HEK293 (cell line): ENCODE data around the gene UNC80.
A peak's percentile ranks its signal among the peaks of the same experiment; 100 is the strongest.

Experiments
- CTCF ChIA-PET: fragments of 350-600 bp; formaldehyde crosslinking; extraction: SDS; loops from one replicate; lab custom pipeline; 2021; ENCODE audit warnings: antibody characterized with exemption; lab: Yijun Ruan, JAX
- POLR2A ChIA-PET: fragments of 300-600 bp; formaldehyde crosslinking; extraction: SDS; loops from one replicate; lab custom pipeline; 2020; ENCODE audit warnings: antibody characterized with exemption, inconsistent platforms; lab: Yijun Ruan, JAX
- H3K27ac ChIP-seq: fragments of 200-500 bp; sonication (Bioruptor generic); 2 replicates; pipeline ENCODE4 v1.5.1; 2014; ENCODE audit warnings: low read depth, low read length, control low read depth, inconsistent platforms; ENCODE audit errors: extremely low read depth
- H3K36me3 ChIP-seq, 2 experiments: fragments of 200-500 bp in 1 of 2; sonication (Bioruptor generic) in 1 of 2; 1 replicate in 1 of 2; 2 replicates in 1 of 2; pipeline ENCODE4 v1.5.1; 2014 to 2017; ENCODE audit warnings: inconsistent platforms in 2 of 2, low read length in 2 of 2; ENCODE audit not compliant: control insufficient read depth in 2 of 2, insufficient read depth in 1 of 2
- H3K4me1 ChIP-seq: fragments of 200-500 bp; sonication (Bioruptor generic); 2 replicates; pipeline ENCODE4 v1.5.1; 2014; ENCODE audit warnings: mild to moderate bottlenecking, low read length, inconsistent platforms; ENCODE audit not compliant: control insufficient read depth, insufficient read depth
- H3K4me3 ChIP-seq: 2 replicates; pipeline ENCODE4 v1.5.1; 2011; ENCODE audit warnings: low read depth, mild to moderate bottlenecking, control low read depth, low read length, moderate library complexity
- H3K9me3 ChIP-seq: fragments of 200-500 bp; sonication (Bioruptor generic); 2 replicates; pipeline ENCODE4 v1.5.1; 2014; ENCODE audit warnings: low read depth, low read length, inconsistent platforms; ENCODE audit not compliant: control insufficient read depth, insufficient read depth
- OSR2 ChIP-seq: fragments of 450-650 bp; formaldehyde crosslinking; IDR thresholded peaks from 2 replicates; pipeline ENCODE4 v1.5.1; 2016; ENCODE audit warnings: missing biosample characterization, missing genetic modification characterization
- PRDM1 ChIP-seq: fragments of 450-650 bp; formaldehyde crosslinking; IDR thresholded peaks from 2 replicates; pipeline ENCODE4; 2016; ENCODE audit warnings: missing biosample characterization, missing genetic modification characterization
- SETDB1 ChIP-seq: IDR thresholded peaks from one replicate; pipeline ENCODE4 v1.6.1; 2017; ENCODE audit warnings: mild to moderate bottlenecking, low read length, moderate library complexity, mixed read lengths; ENCODE audit not compliant: insufficient read length
- YY1 ChIP-seq: fragments of 450-650 bp; formaldehyde crosslinking; IDR thresholded peaks from 2 replicates; pipeline ENCODE4 v1.5.1; 2018; ENCODE audit warnings: missing biosample characterization, missing genetic modification characterization
- ZBTB21 ChIP-seq: fragments of 450-650 bp; formaldehyde crosslinking; IDR thresholded peaks from 2 replicates; pipeline ENCODE4 v1.5.1; 2017; ENCODE audit warnings: missing biosample characterization, missing genetic modification characterization
- ZEB2 ChIP-seq: fragments of 450-650 bp; formaldehyde crosslinking; IDR thresholded peaks from 2 replicates; pipeline ENCODE4 v1.5.1; 2016; ENCODE audit warnings: missing biosample characterization, missing genetic modification characterization
- ZFP69B ChIP-seq: fragments of 450-650 bp; formaldehyde crosslinking; IDR thresholded peaks from 2 replicates; pipeline ENCODE4 v1.5.1; 2016; ENCODE audit warnings: missing biosample characterization, missing genetic modification characterization
- ZNF214 ChIP-seq: fragments of 450-650 bp; formaldehyde crosslinking; IDR thresholded peaks from 2 replicates; pipeline ENCODE4 v1.5.1; 2017; ENCODE audit warnings: missing biosample characterization, mild to moderate bottlenecking, missing genetic modification characterization, borderline replicate concordance
- ZNF221 ChIP-seq: fragments of 450-650 bp; formaldehyde crosslinking; IDR thresholded peaks from 2 replicates; pipeline ENCODE4 v1.5.1; 2017; ENCODE audit warnings: missing biosample characterization, missing genetic modification characterization, borderline replicate concordance
- ZNF366 ChIP-seq: fragments of 450-650 bp; formaldehyde crosslinking; conservative IDR thresholded peaks from 2 replicates; pipeline ENCODE4 v1.5.1; 2016; ENCODE audit warnings: missing biosample characterization, missing genetic modification characterization
- ZNF514 ChIP-seq: fragments of 450-650 bp; formaldehyde crosslinking; IDR thresholded peaks from 2 replicates; pipeline ENCODE4 v1.5.1; 2016; ENCODE audit warnings: missing biosample characterization, missing genetic modification characterization
- ZNF571 ChIP-seq: fragments of 450-650 bp; formaldehyde crosslinking; IDR thresholded peaks from 2 replicates; pipeline ENCODE4 v1.5.0; 2017; ENCODE audit warnings: missing biosample characterization, missing genetic modification characterization
- ZNF600 ChIP-seq: fragments of 450-650 bp; formaldehyde crosslinking; IDR thresholded peaks from 2 replicates; pipeline ENCODE4 v1.5.1; 2016; ENCODE audit warnings: missing biosample characterization, missing genetic modification characterization
- ZNF624 ChIP-seq: fragments of 450-650 bp; formaldehyde crosslinking; IDR thresholded peaks from 2 replicates; pipeline ENCODE4 v1.5.1; 2017; ENCODE audit warnings: missing biosample characterization, missing genetic modification characterization
- ZNF654 ChIP-seq: fragments of 450-650 bp; formaldehyde crosslinking; IDR thresholded peaks from 2 replicates; pipeline ENCODE4 v1.5.1; 2016; ENCODE audit warnings: low read depth, missing biosample characterization, missing genetic modification characterization
- ZNF768 ChIP-seq: fragments of 450-650 bp; formaldehyde crosslinking; IDR thresholded peaks from 2 replicates; pipeline ENCODE4 v1.5.1; 2018; ENCODE audit warnings: missing biosample characterization, mild to moderate bottlenecking, missing genetic modification characterization
- ZNF785 ChIP-seq: fragments of 450-650 bp; formaldehyde crosslinking; IDR thresholded peaks from 2 replicates; pipeline ENCODE4 v1.5.1; 2016; ENCODE audit warnings: missing biosample characterization, missing genetic modification characterization
- ZXDB ChIP-seq: fragments of 450-650 bp; formaldehyde crosslinking; IDR thresholded peaks from 2 replicates; pipeline ENCODE4 v1.5.1; 2016; ENCODE audit warnings: missing biosample characterization, missing genetic modification characterization
- TF ChIP-seq, protein P1 (sequence below): fragments of 450-650 bp; formaldehyde crosslinking; IDR thresholded peaks from 2 replicates; pipeline ENCODE4 v1.5.1; 2016; ENCODE audit warnings: missing biosample characterization, missing genetic modification characterization
- TF ChIP-seq, protein P2 (sequence below): fragments of 450-650 bp; formaldehyde crosslinking; IDR thresholded peaks from 2 replicates; pipeline ENCODE4; 2016; ENCODE audit warnings: missing biosample characterization, missing genetic modification characterization
- TF ChIP-seq, protein P3 (sequence below): fragments of 450-650 bp; formaldehyde crosslinking; IDR thresholded peaks from 2 replicates; pipeline ENCODE4 v1.5.1; 2016; ENCODE audit warnings: missing biosample characterization, missing genetic modification characterization
- TF ChIP-seq, protein P4 (sequence below): fragments of 450-650 bp; formaldehyde crosslinking; IDR thresholded peaks from 2 replicates; pipeline ENCODE4 v1.5.1; 2016; ENCODE audit warnings: missing biosample characterization, missing genetic modification characterization

Gene UNC80

DNA sequence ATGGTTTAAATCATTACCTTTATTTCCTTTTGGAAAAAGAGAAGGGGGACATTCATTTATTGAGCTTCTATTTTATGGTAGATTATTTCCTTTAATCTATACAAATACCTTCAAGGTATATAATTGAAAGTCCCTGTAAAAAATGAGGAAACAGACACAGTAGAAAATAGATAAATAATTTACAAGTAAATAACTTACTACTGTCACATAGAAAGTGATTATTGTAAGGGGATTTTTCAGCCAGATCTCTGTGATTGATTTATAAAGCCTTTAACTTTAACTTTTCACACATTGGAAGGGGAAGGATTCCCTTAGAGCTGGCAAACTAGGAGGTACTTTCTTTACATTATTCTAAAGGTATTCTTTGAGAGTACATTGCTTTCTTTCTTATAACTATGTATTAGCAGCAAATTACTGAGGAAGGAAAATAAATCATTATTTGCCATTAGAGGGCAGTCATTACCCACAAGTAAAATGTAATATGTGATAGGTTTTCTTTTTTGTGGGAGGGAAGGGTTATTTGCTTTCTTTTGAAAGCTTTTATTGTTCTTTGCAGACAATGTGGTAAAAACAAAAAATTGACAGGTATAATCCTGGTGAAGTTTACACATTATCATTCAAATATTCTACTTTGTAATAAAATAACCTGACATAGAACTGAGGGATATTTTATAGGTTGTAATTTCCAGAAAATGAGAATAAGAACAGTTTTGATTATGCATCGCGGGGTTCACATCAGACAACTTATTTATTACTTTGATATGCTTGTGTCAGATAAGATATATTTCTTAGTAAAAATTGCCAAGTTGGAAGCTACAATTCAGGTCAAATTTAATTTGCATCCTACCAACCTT, 206.0 kb downstream of the UNC80 start:
- TF ChIP-seq ZNF600 (tag by site-specific recombination): no peak
- TF ChIP-seq, protein P1, sequence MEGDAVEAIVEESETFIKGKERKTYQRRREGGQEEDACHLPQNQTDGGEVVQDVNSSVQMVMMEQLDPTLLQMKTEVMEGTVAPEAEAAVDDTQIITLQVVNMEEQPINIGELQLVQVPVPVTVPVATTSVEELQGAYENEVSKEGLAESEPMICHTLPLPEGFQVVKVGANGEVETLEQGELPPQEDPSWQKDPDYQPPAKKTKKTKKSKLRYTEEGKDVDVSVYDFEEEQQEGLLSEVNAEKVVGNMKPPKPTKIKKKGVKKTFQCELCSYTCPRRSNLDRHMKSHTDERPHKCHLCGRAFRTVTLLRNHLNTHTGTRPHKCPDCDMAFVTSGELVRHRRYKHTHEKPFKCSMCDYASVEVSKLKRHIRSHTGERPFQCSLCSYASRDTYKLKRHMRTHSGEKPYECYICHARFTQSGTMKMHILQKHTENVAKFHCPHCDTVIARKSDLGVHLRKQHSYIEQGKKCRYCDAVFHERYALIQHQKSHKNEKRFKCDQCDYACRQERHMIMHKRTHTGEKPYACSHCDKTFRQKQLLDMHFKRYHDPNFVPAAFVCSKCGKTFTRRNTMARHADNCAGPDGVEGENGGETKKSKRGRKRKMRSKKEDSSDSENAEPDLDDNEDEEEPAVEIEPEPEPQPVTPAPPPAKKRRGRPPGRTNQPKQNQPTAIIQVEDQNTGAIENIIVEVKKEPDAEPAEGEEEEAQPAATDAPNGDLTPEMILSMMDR: 0 out of 2 replicates have a peak, but pooled peaks have one; percentile 13
- TF ChIP-seq ZNF654 (tag by site-specific recombination): peak; percentile 68
- CTCF ChIA-PET: interaction anchor here (0.6 to 6.1 kb wide), 17 partner anchors 10 to 1618 kb away, joined by 3 to 44 read pairs (median 3); no protein-coding TSS in a partner anchor
- H3K27ac ChIP-seq: no peak overlapping the region

DNA sequence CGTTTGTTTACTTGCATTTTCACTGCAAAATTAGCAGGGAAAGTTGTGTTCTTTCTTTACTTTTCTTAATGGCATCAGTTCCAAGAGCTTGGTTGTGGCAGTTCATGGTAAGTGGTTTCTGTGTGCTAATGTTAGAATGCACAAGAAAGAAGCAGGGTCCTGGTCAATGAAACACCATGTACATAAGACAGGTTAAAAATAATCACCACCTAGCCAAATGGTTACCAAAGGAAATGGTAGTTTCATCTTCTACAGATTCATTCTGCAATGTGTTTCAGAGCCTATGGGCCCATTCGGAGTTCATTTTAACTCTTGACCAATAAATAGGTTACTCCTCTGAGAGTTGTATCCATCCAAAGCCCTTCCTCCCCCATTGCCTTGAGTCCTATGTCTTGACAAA, 212.7 kb downstream of the UNC80 start:
- Histone ChIP-seq H3K27ac (no peak overlapping the region), H3K4me1 (peaks cover 5% of the 10 kb centered on the region; the same call in 1 of the 2 replicates), H3K36me3 (no peaks in the 10 kb centered on the region), H3K4me3 (no peak overlapping the region), H3K9me3 (no peaks in the 10 kb centered on the region)
- no peak for TF ChIP-seq PRDM1 (tag by site-specific recombination)
- no peak for TF ChIP-seq ZNF214
- no peak for TF ChIP-seq SETDB1
- no peak for TF ChIP-seq ZNF514 (tag by site-specific recombination)
- no peak for TF ChIP-seq OSR2 (tag by site-specific recombination)
- no peak for TF ChIP-seq ZXDB (tag by site-specific recombination)
- no peak for TF ChIP-seq ZNF768
- TF ChIP-seq ZNF571 (tag by site-specific recombination): no peak
- TF ChIP-seq ZBTB21 (tag by site-specific recombination): no peak
- TF ChIP-seq, protein P2, sequence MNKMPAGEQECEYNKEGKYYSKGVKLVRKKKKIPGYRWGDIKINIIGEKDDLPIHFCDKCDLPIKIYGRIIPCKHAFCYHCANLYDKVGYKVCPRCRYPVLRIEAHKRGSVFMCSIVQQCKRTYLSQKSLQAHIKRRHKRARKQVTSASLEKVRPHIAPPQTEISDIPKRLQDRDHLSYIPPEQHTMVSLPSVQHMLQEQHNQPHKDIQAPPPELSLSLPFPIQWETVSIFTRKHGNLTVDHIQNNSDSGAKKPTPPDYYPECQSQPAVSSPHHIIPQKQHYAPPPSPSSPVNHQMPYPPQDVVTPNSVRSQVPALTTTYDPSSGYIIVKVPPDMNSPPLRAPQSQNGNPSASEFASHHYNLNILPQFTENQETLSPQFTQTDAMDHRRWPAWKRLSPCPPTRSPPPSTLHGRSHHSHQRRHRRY: no peak
- TF ChIP-seq YY1 (tag by site-specific recombination): no peak
- ChIA-PET CTCF (interaction anchor here (1.1 to 1.9 kb wide), 2 partner anchors 211 to 212 kb away, joined by 3 to 8 read pairs; no protein-coding TSS in a partner anchor), POLR2A (no interaction called here)

More for the DNA sequence above, 206.0 kb downstream of the UNC80 start:
- no peaks in the 10 kb centered on the region for H3K9me3 ChIP-seq
- peaks cover 5% of the 10 kb centered on the region; the same call in 1 of the 2 replicates for H3K4me1 ChIP-seq
- POLR2A ChIA-PET: no interaction called here
- no peak overlapping the region for H3K4me3 ChIP-seq
- H3K36me3 ChIP-seq: no peaks in the 10 kb centered on the region

DNA sequence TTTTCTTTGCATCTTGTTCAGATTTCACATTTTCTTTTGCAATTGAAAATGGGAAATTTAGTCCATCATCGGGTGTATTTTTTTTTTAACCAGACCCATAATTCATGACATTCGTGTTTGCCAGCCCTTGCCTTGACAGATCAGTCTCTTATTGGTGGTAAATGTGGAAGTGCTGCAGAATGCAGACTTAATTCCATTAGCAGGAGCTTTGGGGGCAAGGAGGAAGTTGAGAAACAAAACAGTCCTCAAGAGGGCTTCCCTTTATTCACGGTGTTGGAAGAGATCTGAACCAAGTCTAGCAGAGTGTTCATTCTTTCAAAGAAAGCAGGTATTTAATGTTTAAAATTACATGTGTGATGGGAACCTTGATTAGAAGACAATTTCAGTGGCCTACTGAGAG, 214.2 kb downstream of the UNC80 start:
- Histone ChIP-seq H3K4me1 (no peaks in the 10 kb centered on the region), H3K36me3 (no peaks in the 10 kb centered on the region), H3K9me3 (no peaks in the 10 kb centered on the region), H3K27ac (no peak overlapping the region), H3K4me3 (no peak overlapping the region)
- POLR2A ChIA-PET: no interaction called here
- CTCF ChIA-PET: interaction anchor here (1.9 kb wide), 1 partner anchor 210 kb away, joined by 8 read pairs; no protein-coding TSS in a partner anchor
- TF ChIP-seq ZNF624: no peak
- TF ChIP-seq, protein P3, sequence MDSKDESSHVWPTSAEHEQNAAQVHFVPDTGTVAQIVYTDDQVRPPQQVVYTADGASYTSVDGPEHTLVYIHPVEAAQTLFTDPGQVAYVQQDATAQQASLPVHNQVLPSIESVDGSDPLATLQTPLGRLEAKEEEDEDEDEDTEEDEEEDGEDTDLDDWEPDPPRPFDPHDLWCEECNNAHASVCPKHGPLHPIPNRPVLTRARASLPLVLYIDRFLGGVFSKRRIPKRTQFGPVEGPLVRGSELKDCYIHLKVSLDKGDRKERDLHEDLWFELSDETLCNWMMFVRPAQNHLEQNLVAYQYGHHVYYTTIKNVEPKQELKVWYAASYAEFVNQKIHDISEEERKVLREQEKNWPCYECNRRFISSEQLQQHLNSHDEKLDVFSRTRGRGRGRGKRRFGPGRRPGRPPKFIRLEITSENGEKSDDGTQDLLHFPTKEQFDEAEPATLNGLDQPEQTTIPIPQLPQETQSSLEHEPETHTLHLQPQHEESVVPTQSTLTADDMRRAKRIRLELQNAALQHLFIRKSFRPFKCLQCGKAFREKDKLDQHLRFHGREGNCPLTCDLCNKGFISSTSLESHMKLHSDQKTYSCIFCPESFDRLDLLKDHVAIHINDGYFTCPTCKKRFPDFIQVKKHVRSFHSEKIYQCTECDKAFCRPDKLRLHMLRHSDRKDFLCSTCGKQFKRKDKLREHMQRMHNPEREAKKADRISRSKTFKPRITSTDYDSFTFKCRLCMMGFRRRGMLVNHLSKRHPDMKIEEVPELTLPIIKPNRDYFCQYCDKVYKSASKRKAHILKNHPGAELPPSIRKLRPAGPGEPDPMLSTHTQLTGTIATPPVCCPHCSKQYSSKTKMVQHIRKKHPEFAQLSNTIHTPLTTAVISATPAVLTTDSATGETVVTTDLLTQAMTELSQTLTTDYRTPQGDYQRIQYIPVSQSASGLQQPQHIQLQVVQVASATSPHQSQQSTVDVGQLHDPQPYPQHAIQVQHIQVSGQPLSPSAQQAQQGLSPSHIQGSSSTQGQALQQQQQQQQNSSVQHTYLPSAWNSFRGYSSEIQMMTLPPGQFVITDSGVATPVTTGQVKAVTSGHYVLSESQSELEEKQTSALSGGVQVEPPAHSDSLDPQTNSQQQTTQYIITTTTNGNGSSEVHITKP: no peak
- TF ChIP-seq ZNF785: no peak
- TF ChIP-seq, protein P4, sequence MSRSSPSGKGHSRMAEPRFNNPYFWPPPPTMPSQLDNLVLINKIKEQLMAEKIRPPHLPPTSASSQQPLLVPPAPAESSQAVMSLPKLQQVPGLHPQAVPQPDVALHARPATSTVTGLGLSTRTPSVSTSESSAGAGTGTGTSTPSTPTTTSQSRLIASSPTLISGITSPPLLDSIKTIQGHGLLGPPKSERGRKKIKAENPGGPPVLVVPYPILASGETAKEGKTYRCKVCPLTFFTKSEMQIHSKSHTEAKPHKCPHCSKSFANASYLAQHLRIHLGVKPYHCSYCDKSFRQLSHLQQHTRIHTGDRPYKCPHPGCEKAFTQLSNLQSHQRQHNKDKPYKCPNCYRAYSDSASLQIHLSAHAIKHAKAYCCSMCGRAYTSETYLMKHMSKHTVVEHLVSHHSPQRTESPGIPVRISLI: no peak
- no peak for TF ChIP-seq ZNF221 (tag by site-specific recombination)
- TF ChIP-seq ZNF214: no peak
- TF ChIP-seq ZNF366: no peak
- TF ChIP-seq ZFP69B (tag by site-specific recombination): no peak
- TF ChIP-seq ZEB2 (tag by site-specific recombination): no peak
